ENCODE results near the gene PTPN2.

PTPN2 gene

DNA sequence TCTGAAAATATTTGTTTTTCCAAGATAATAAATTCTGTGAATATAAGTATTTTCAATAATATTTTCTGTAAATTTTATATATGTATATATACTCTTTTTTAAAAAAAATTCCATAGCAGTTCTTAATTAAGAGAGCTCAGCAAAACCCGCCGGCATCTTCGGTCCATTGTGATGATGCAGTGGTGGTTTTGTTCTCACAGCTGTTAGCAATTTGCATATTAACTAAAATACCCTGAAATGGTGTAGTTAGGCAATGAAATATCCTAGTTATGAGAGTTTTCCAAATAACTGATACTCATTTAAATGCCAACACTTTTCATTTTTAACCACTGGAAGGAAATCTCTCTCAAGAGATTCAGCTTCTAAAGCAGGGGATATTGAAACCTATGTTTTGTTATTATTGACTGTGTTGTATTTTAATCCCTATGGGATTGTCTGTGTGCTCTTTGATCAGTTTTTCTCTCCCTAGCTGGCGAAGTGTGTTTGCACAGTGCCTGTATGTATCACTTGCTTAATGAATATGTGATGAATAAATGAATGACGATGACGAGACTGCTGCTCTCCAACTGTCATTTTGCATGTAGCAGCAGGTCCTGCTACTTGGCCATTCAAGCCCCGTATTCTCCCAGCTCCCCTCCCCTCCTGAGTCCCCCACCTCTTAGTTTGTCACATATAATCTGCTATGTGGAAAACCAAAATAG lies 138.8 kb downstream of the PTPN2 start:
- Histone ChIP-seq H3K27me3 (ENCODE audit: low read depth, low read length) (no peaks in the 10 kb centered on the region), H3K4me3 (ENCODE audit: low read length) (no peak overlapping the region), H3K79me2 (ENCODE audit: low read length) (no peaks in the 10 kb centered on the region), H3K27ac (ENCODE audit: low read length) (no peak overlapping the region), H3K9me3 (ENCODE audit: insufficient read depth, low read length) (no peaks in the 10 kb centered on the region), H4K20me1 (ENCODE audit: insufficient read depth, low read length) (no peaks in the 10 kb centered on the region), H2AFZ (ENCODE audit: low read depth, low read length) (no peak overlapping the region), H3K36me3 (replicated peaks; ENCODE audit: low read depth, low read length) (no peaks in the 10 kb centered on the region), H3K9ac (ENCODE audit: low read length) (no peak overlapping the region), H3K4me2 (ENCODE audit: low read length) (peak overlapping the region; percentile 5; the same call in 1 of the 2 replicates), H3K4me1 (ENCODE audit: low read length) (peaks cover 3% of the 10 kb centered on the region; the same call in 1 of the 2 replicates)
- no peak for TF ChIP-seq EZH2phosphoT487 (IDR thresholded peaks at IDR 0.05; ENCODE audit: low read depth)
- TF ChIP-seq, protein P1, sequence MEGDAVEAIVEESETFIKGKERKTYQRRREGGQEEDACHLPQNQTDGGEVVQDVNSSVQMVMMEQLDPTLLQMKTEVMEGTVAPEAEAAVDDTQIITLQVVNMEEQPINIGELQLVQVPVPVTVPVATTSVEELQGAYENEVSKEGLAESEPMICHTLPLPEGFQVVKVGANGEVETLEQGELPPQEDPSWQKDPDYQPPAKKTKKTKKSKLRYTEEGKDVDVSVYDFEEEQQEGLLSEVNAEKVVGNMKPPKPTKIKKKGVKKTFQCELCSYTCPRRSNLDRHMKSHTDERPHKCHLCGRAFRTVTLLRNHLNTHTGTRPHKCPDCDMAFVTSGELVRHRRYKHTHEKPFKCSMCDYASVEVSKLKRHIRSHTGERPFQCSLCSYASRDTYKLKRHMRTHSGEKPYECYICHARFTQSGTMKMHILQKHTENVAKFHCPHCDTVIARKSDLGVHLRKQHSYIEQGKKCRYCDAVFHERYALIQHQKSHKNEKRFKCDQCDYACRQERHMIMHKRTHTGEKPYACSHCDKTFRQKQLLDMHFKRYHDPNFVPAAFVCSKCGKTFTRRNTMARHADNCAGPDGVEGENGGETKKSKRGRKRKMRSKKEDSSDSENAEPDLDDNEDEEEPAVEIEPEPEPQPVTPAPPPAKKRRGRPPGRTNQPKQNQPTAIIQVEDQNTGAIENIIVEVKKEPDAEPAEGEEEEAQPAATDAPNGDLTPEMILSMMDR (IDR thresholded peaks at IDR 0.05; ENCODE audit: low read depth, low read length), result no peak

DNA sequence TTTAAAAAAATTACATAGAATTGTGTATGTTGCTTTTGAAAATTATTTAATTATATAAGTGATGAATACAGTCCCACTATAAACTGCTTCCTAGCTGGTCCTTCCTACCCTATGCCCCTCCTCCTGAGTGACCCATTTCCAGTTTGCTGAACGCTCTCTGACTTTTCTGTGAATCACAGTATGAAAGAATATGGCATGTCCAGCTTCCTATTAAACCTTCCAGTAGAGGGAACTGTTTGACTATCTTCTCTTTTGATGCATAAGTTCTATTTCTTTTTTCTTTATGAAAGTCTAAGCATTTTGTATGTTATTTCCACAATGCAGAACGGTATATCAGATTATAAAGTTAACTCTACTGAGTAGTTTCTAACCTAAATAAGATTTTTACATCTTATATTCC lies 139.9 kb downstream of the PTPN2 start:
- no peaks in the 10 kb centered on the region for H3K4me1 ChIP-seq (ENCODE audit: low read length)
- H3K9me3 ChIP-seq (ENCODE audit: insufficient read depth, low read length), result no peaks in the 10 kb centered on the region
- no peaks in the 10 kb centered on the region for H3K36me3 ChIP-seq (replicated peaks; ENCODE audit: low read depth, low read length)
- no peak for TF ChIP-seq EZH2phosphoT487 (IDR thresholded peaks at IDR 0.05; ENCODE audit: low read depth)
- TF ChIP-seq, protein P1 (IDR thresholded peaks at IDR 0.05; ENCODE audit: low read depth, low read length), result peak; percentile 78
- no peak overlapping the region for H3K9ac ChIP-seq (ENCODE audit: low read length)
- H3K79me2 ChIP-seq (ENCODE audit: low read length), result no peaks in the 10 kb centered on the region
- H3K4me3 ChIP-seq (ENCODE audit: low read length), result no peak overlapping the region
- no peaks in the 10 kb centered on the region for H3K27me3 ChIP-seq (ENCODE audit: low read depth, low read length)
- no peaks in the 10 kb centered on the region for H4K20me1 ChIP-seq (ENCODE audit: insufficient read depth, low read length)
- no peak overlapping the region for H3K4me2 ChIP-seq (ENCODE audit: low read length)
- no peak overlapping the region for H3K27ac ChIP-seq (ENCODE audit: low read length)
- H2AFZ ChIP-seq (ENCODE audit: low read depth, low read length), result no peak overlapping the region

DNA sequence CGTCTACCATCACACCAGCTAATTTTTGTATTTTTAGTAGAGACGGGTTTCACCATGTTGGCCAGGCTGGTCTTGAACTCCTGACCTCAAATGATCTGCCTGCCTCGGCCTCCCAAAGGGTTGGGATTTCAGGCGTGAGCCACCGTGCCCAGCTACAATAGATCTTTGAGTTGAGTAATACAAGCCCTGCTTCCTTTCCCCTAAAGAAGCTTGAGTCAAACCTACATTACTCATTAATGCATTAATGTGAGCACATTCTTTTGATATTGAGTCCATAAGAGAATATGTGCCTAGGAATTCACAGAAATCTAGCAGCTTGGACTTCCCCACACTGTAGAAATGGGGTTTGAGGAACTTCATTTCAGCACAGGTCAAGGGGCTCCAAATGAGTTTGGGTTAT lies 141.6 kb downstream of the PTPN2 start:
- no peaks in the 10 kb centered on the region for H3K79me2 ChIP-seq (ENCODE audit: low read length)
- no peak overlapping the region for H3K9ac ChIP-seq (ENCODE audit: low read length)
- H4K20me1 ChIP-seq (ENCODE audit: insufficient read depth, low read length), result no peaks in the 10 kb centered on the region
- TF ChIP-seq, protein P1 (IDR thresholded peaks at IDR 0.05; ENCODE audit: low read depth, low read length), result no peak
- TF ChIP-seq EZH2phosphoT487 (IDR thresholded peaks at IDR 0.05; ENCODE audit: low read depth), result no peak
- H3K27me3 ChIP-seq (ENCODE audit: low read depth, low read length), result no peaks in the 10 kb centered on the region
- H3K36me3 ChIP-seq (replicated peaks; ENCODE audit: low read depth, low read length), result no peaks in the 10 kb centered on the region
- no peak overlapping the region for H3K4me3 ChIP-seq (ENCODE audit: low read length)
- no peaks in the 10 kb centered on the region for H3K4me1 ChIP-seq (ENCODE audit: low read length)
- no peaks in the 10 kb centered on the region for H3K9me3 ChIP-seq (ENCODE audit: insufficient read depth, low read length)
- no peak overlapping the region for H3K27ac ChIP-seq (ENCODE audit: low read length)
- H2AFZ ChIP-seq (ENCODE audit: low read depth, low read length), result no peak overlapping the region
- H3K4me2 ChIP-seq (ENCODE audit: low read length), result no peak overlapping the region
